ENCODE data around the gene CHRM5.

Gene CHRM5

GRCh38 chr15:33959844-33960548 is 8.3 kb upstream of the CHRM5 start:
- Histone ChIP-seq H3K27ac (no peak overlapping the region), H3K36me3 (no peaks in the 10 kb centered on the region), H3K4me1 (ENCODE audit: control insufficient read depth in 1 of 2, insufficient read depth in 1 of 2, low read depth in 1 of 2, low read length in 1 of 2) (no peaks in the 10 kb centered on the region), H3K9me3 (no peaks in the 10 kb centered on the region), H3K4me3 (ENCODE audit: low read depth in 1 of 2, low read length in 1 of 2) (no peak overlapping the region), H3K27me3 (no peaks in the 10 kb centered on the region)
- no peak for TF ChIP-seq CTCF (IDR thresholded peaks at IDR 0.05)

DNA sequence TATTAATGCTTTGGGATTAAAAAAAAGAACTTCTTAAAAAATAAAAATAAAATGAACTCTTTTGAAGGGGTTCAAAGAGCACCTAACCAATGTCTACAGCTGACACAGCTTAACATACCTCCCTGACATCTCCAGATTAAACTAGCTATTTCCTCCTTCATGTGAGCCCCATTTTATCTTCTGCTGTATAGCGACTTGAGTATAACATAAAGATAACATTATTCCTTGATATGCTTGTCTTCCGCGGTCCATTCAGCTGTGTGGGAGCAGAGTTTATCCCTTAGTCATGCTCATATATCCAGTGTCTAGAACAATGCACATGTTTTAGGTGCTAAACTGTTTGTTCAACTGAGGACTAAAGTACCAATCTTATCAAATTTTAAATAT is 7.8 kb upstream of the CHRM5 start:
- Histone ChIP-seq H3K27ac (no peak overlapping the region), H3K36me3 (no peaks in the 10 kb centered on the region), H3K9me3 (no peaks in the 10 kb centered on the region), H3K4me1 (ENCODE audit: control insufficient read depth in 1 of 2, insufficient read depth in 1 of 2, low read depth in 1 of 2, low read length in 1 of 2) (no peaks in the 10 kb centered on the region), H3K4me3 (ENCODE audit: low read depth in 1 of 2, low read length in 1 of 2) (no peak overlapping the region), H3K27me3 (no peaks in the 10 kb centered on the region)
- no peak for TF ChIP-seq CTCF (IDR thresholded peaks at IDR 0.05)

DNA sequence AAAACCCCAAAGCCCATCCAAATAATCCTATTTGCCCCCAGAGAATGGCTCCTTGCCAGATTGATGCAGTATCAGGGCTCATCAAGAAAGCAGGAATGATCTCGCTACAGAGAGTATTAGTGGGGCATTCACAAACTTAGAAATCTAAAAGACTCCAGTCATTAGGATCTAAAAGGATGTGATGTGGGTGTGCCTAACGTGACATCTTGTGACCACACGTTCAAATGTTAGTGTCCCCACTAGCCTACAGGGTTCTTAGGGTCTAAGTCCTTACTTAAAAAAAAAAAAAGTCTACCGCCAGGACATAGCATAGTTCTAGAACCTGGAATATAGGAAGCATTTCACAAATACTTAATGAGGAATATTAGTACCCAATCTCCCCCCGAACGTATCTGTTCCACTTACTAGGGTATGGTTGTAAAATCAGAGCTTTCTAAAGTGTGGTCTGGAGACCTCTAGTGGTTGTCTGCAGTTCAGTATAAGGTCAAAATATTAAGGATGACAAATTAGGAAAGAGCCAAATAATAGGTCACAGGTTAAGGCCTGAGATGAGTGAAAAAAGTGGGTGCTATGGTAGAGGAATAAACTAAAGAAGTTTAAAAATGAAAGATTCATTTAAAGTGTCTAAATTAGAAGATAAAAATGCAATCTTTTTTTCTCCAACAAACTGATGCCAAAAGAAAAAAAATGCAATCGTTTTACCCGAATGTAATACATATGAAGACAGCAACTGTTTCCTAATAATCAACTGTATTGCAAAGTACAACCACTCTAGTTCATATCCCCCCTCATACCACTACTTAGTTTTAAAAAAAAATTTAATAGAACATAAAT is 4.2 kb upstream of the CHRM5 start:
- no peak overlapping the region for H3K27ac ChIP-seq
- no peak overlapping the region for H3K4me3 ChIP-seq (ENCODE audit: low read depth in 1 of 2, low read length in 1 of 2)
- no peaks in the 10 kb centered on the region for H3K9me3 ChIP-seq
- no peaks in the 10 kb centered on the region for H3K36me3 ChIP-seq
- H3K4me1 ChIP-seq (ENCODE audit: control insufficient read depth in 1 of 2, insufficient read depth in 1 of 2, low read depth in 1 of 2, low read length in 1 of 2): no peaks in the 10 kb centered on the region
- no peak for TF ChIP-seq CTCF (IDR thresholded peaks at IDR 0.05)
- no peaks in the 10 kb centered on the region for H3K27me3 ChIP-seq

DNA sequence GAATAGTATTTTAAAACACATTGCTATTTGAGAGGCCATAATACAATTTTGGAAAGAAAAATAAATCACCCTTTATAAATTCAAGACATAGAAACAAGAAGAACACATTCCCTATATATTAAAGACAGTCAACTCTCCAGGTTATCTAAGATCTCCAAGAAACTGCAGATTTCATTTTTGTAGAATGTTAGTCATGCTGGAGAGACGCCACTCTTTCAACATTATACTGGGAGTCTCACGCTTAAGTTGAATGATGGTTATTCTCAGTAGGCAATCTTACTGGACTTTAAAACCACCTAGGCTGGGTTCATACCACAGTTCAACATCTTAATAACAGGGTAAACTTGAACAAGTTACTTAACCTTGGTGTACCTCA is 3.6 kb upstream of the CHRM5 start:
- Histone ChIP-seq H3K27me3 (no peaks in the 10 kb centered on the region), H3K4me1 (ENCODE audit: control insufficient read depth in 1 of 2, insufficient read depth in 1 of 2, low read depth in 1 of 2, low read length in 1 of 2) (no peaks in the 10 kb centered on the region), H3K36me3 (no peaks in the 10 kb centered on the region), H3K9me3 (no peaks in the 10 kb centered on the region), H3K4me3 (ENCODE audit: low read depth in 1 of 2, low read length in 1 of 2) (no peak overlapping the region), H3K27ac (no peak overlapping the region)
- no peak for TF ChIP-seq CTCF (IDR thresholded peaks at IDR 0.05)

DNA sequence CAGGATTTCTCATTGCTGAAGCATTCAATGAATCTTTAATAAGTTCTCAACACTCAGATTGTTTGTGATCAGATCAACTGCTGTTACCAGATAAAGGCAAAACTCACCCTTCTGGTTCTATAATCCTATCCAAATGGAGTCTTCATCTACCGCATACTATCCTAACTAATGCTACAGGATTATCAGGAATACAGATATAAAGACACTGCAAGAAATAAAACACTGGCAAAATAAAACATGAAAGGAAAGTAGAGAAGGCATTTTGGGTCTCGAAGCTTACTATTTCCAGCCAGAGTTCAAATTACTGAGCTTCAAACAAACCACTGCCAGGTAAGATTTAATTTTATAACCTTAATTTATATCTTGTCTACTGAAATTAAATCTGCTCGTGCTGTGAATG is 524 bp downstream of the CHRM5 start:
- H3K27me3 ChIP-seq: no peaks in the 10 kb centered on the region
- H3K9me3 ChIP-seq: no peaks in the 10 kb centered on the region
- no peak overlapping the region for H3K4me3 ChIP-seq (ENCODE audit: low read depth in 1 of 2, low read length in 1 of 2)
- no peaks in the 10 kb centered on the region for H3K4me1 ChIP-seq (ENCODE audit: control insufficient read depth in 1 of 2, insufficient read depth in 1 of 2, low read depth in 1 of 2, low read length in 1 of 2)
- no peak overlapping the region for H3K27ac ChIP-seq
- TF ChIP-seq CTCF (IDR thresholded peaks at IDR 0.05): no peak
- H3K36me3 ChIP-seq: no peaks in the 10 kb centered on the region

Measured in neutrophil (primary cell).